ENCODE results near the gene STUB1. TPM values are rescaled to one million over a fixed set of nuclear protein-coding genes. Genes with fewer than 3 reads are reported as not detected.
A peak's percentile ranks its signal among the peaks of the same experiment; 100 is the strongest.

Gene STUB1
- total RNA-seq, 4 donors from 2014 or later: 155 to 215 (median 178) TPM

GRCh38 chr16:715477-716199, 35.4 kb downstream of the STUB1 start:
- H3K27me3 ChIP-seq: peaks cover 0 to 26% (median 10%) of the 10 kb centered on the region in 4 donors
- no peaks in the 10 kb centered on the region for H3K9me3 ChIP-seq
- H3K4me1 ChIP-seq: peaks cover 36 to 79% (median 63%) of the 10 kb centered on the region in 4 donors
- WGBS: 60% methylated on average over 1 of the region's 74 CpGs
- H3K4me3 ChIP-seq: peak overlapping the region; percentile 68 to 86 (median 83)
- DNase-seq (ENCODE audit: extremely low spot score): no peak
- peaks cover 0 to 10% (median 3%) of the 10 kb centered on the region in 4 donors for H3K36me3 ChIP-seq
- TF ChIP-seq POLR2A (IDR thresholded peaks at IDR 0.05; ENCODE audit: low read depth) (no peak), EP300 (IDR thresholded peaks at IDR 0.05) (no peak), POLR2AphosphoS5 (IDR thresholded peaks at IDR 0.05) (no peak)
- TF ChIP-seq, protein P1, sequence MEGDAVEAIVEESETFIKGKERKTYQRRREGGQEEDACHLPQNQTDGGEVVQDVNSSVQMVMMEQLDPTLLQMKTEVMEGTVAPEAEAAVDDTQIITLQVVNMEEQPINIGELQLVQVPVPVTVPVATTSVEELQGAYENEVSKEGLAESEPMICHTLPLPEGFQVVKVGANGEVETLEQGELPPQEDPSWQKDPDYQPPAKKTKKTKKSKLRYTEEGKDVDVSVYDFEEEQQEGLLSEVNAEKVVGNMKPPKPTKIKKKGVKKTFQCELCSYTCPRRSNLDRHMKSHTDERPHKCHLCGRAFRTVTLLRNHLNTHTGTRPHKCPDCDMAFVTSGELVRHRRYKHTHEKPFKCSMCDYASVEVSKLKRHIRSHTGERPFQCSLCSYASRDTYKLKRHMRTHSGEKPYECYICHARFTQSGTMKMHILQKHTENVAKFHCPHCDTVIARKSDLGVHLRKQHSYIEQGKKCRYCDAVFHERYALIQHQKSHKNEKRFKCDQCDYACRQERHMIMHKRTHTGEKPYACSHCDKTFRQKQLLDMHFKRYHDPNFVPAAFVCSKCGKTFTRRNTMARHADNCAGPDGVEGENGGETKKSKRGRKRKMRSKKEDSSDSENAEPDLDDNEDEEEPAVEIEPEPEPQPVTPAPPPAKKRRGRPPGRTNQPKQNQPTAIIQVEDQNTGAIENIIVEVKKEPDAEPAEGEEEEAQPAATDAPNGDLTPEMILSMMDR (IDR thresholded peaks at IDR 0.05): no peak
- H3K27ac ChIP-seq (replicated peaks in 1 of 4): peak overlapping the region; percentile 42 to 66 (median 56)
- intact Hi-C loops (cut with DNase I): no loop called here

DNA sequence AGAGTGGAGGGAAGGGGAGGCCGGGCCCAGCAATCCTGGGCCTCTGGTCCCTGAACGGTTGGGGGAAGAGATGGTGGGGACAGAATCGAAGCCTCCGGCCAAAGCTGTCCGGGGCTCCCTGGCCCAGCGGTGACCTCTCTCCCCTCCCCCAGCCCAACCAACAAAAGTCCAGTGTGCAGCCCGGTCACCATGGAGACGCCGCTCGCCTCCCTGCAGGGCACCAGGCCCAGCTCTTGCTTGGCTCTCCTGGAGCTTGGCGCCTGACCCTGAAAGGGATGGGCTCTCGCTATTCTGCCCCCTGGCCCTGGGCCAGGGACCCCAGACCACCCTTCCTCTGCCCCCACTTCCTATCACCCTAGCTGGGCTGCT, 36.0 kb downstream of the STUB1 start:
- Histone ChIP-seq H3K27me3 (peaks cover 0 to 20% (median 4%) of the 10 kb centered on the region in 4 donors), H3K4me1 (peaks cover 36 to 76% (median 64%) of the 10 kb centered on the region in 4 donors), H3K9me3 (no peaks in the 10 kb centered on the region), H3K27ac (replicated peaks in 1 of 4) (peak overlapping the region in 2 of 4 donors; percentile 50 to 63), H3K4me3 (peak overlapping the region; percentile 68 to 86 (median 83)), H3K36me3 (peaks cover 0 to 10% (median 3%) of the 10 kb centered on the region in 4 donors)
- TF ChIP-seq, protein P1 (IDR thresholded peaks at IDR 0.05): no peak
- no peak for TF ChIP-seq POLR2A (IDR thresholded peaks at IDR 0.05; ENCODE audit: low read depth)
- no peak for TF ChIP-seq EP300 (IDR thresholded peaks at IDR 0.05)
- no peak for TF ChIP-seq POLR2AphosphoS5 (IDR thresholded peaks at IDR 0.05)
- intact Hi-C loops (cut with DNase I): no loop called here
- WGBS: 23% methylated on average over 4 of the region's 12 CpGs
- DNase-seq (ENCODE audit: extremely low spot score): no peak

GRCh38 chr16:716768-717325, 36.6 kb downstream of the STUB1 start:
- TF ChIP-seq POLR2AphosphoS5 (IDR thresholded peaks at IDR 0.05) (no peak), EP300 (IDR thresholded peaks at IDR 0.05) (no peak), POLR2A (IDR thresholded peaks at IDR 0.05; ENCODE audit: low read depth) (no peak)
- TF ChIP-seq, protein P1 (IDR thresholded peaks at IDR 0.05): no peak
- intact Hi-C loops (cut with DNase I): no loop called here
- H3K4me1 ChIP-seq: peaks cover 41 to 76% (median 68%) of the 10 kb centered on the region in 4 donors

DNA sequence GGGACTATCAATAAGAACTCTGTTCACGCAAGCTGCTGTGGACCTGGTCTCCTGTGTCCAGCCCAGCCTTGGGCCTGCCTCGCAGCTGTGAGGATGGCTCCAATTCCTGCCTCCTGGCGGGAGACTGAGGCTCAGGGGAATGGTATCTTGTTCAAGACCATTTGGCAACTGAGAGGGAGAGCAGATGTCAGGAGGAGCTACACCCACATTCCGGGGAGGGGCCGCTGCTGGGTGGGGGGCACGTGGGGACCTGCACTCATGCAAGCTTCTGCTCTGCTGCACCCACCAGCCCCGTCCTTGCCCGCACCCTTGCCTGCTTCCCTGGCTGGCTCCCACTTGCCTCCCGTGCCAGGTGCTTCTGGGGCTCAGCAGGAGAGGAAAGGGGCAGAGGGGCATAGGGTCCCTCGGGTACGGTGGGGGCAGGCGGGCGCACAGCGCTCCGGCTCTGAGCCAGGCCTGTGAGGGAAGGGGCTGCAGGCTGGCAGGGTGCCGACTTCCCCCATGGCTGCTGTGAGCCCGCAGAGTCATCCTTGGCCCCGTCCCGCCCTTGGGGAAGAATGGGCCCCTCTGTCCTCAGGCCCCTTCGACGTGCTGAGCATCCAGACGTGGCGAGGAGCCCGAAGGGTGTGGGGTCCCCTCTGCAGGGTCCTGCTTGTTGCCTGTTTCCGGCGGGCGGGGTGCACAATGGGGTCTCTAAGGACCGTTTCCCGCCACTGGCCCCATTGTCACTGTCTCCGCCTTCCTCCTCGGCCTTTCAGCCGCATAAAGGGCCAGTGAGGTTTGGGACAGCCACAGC, 37.4 kb downstream of the STUB1 start:
- no peak for DNase-seq (ENCODE audit: extremely low spot score)
- TF ChIP-seq, protein P1 (IDR thresholded peaks at IDR 0.05): no peak
- no peak for TF ChIP-seq POLR2AphosphoS5 (IDR thresholded peaks at IDR 0.05)
- no peak for TF ChIP-seq POLR2A (IDR thresholded peaks at IDR 0.05; ENCODE audit: low read depth)
- no peak for TF ChIP-seq EP300 (IDR thresholded peaks at IDR 0.05)
- Histone ChIP-seq H3K9me3 (no peaks in the 10 kb centered on the region), H3K4me1 (peaks cover 43 to 79% (median 67%) of the 10 kb centered on the region in 4 donors), H3K4me3 (no peak overlapping the region), H3K36me3 (peaks cover 0 to 10% (median 5%) of the 10 kb centered on the region in 4 donors), H3K27ac (replicated peaks in 1 of 4) (no peak overlapping the region), H3K27me3 (peaks cover 0 to 7% (median 0%) of the 10 kb centered on the region in 4 donors)
- 85% methylated on average over 9 of the region's 32 CpGs for WGBS
- intact Hi-C loops (cut with DNase I): no loop called here

More at GRCh38 chr16:716768-717325, 36.6 kb downstream of the STUB1 start:
- Histone ChIP-seq H3K36me3 (peaks cover 0 to 10% (median 3%) of the 10 kb centered on the region in 4 donors), H3K4me3 (peak overlapping the region in 2 of 4 donors; percentile 80 to 86), H3K9me3 (no peaks in the 10 kb centered on the region), H3K27me3 (peaks cover 0 to 13% (median 0%) of the 10 kb centered on the region in 4 donors), H3K27ac (replicated peaks in 1 of 4) (no peak overlapping the region)
- DNase-seq (ENCODE audit: extremely low spot score): no peak
- WGBS: 77% methylated on average over 11 of the region's 29 CpGs
